GM12878 (cell line): ENCODE data around the gene PID1. TPM values are rescaled to one million over a fixed set of nuclear protein-coding genes. Genes with fewer than 3 reads are reported as not detected.

Experiments used
- ATAC-seq: fragments of 200-7000 bp; cut with Tn5 transposase; 3 replicates; pipeline ENCODE4 v1.9.1; 2020; ENCODE audit warnings: mild to moderate bottlenecking, moderate library complexity
- BruUV-seq: library from RNA; stranded (reverse); fragments of 400-500 nt; replicated peaks from 2 replicates; lab custom pipeline; 2021; lab: Mats Ljungman, UMichigan
- CTCF ChIA-PET: fragments of 300-600 bp; sonication (Branson Sonifier 250); formaldehyde crosslinking; extraction: SDS; loops from one replicate; lab custom pipeline; 2021; ENCODE audit warnings: inconsistent platforms; lab: Yijun Ruan, JAX
- POLR2A ChIA-PET: fragments of 350-600 bp; formaldehyde crosslinking; extraction: SDS; loops from one replicate; lab custom pipeline; 2021; ENCODE audit warnings: inconsistent platforms; lab: Charles Lee
- RAD21 ChIA-PET: fragments of 300-600 bp; sonication (Branson Sonifier 250); formaldehyde crosslinking; loops from one replicate; lab custom pipeline; 2023; ENCODE audit warnings: antibody characterized with exemption; ENCODE audit not compliant: unreplicated experiment; lab: Charles Lee
- SMC1A ChIA-PET: fragments of 300-600 bp; sonication (Branson Sonifier 250); formaldehyde crosslinking; loops from one replicate; lab custom pipeline; 2023; ENCODE audit not compliant: unreplicated experiment, uncharacterized antibody; lab: Charles Lee
- DNase-seq: peaks from one replicate; pipeline ENCODE4 v3.0.0-alpha.2; 2011; ENCODE audit warnings: low read depth, low spot score
- FAIRE-seq: peaks from 3 replicates; lab custom pipeline; 2011; peaks lifted over from hg19 to GRCh38; lab: Jason Lieb, UNC
- H2AFZ ChIP-seq: 2 replicates; pipeline ENCODE4 v1.6.0; 2011; ENCODE audit warnings: low read depth, low read length, control low read depth; ENCODE audit not compliant: control insufficient read depth
- H3K27ac ChIP-seq: 2 replicates; pipeline ENCODE4 v1.5.1; 2011; ENCODE audit warnings: control low read depth; ENCODE audit not compliant: control insufficient read depth, insufficient read depth
- H3K27me3 ChIP-seq, 2 experiments: replicated peaks in 1 of 2; 2 replicates each; pipeline versions ENCODE4 v1.6.0 to v1.6.1; 2011; ENCODE audit warnings: low read length in 1 of 2; ENCODE audit not compliant: control insufficient read depth in 2 of 2, insufficient read depth in 2 of 2
- H3K36me3 ChIP-seq, 2 experiments: 2 replicates each; pipeline ENCODE4 v1.5.1; 2011; ENCODE audit warnings: low read length in 1 of 2; ENCODE audit not compliant: control insufficient read depth in 2 of 2, insufficient read depth in 2 of 2
- H3K4me1 ChIP-seq: 2 replicates; pipeline ENCODE4 v1.6.1; 2011; ENCODE audit warnings: mild to moderate bottlenecking, low read length, moderate library complexity, mixed read lengths; ENCODE audit not compliant: control insufficient read depth, insufficient read depth
- H3K4me2 ChIP-seq: 2 replicates; pipeline ENCODE4 v1.6.0; 2011; ENCODE audit warnings: control low read depth; ENCODE audit not compliant: control insufficient read depth, insufficient read depth
- H3K4me3 ChIP-seq: fragments of 200-600 bp; sonication (generic); 2 replicates; pipeline ENCODE4 v1.5.1; 2016
- H3K79me2 ChIP-seq: 2 replicates; pipeline ENCODE4 v1.6.0; 2011; ENCODE audit warnings: low read length; ENCODE audit not compliant: control insufficient read depth, insufficient read depth
- H3K9ac ChIP-seq: 2 replicates; pipeline ENCODE4 v1.8.0; 2011; ENCODE audit warnings: low read length, control low read depth, mixed read lengths; ENCODE audit not compliant: control insufficient read depth, insufficient read depth
- H3K9me3 ChIP-seq: replicated peaks from 3 replicates; pipeline ENCODE4 v1.5.1; 2011; ENCODE audit warnings: mild to moderate bottlenecking, low read length; ENCODE audit not compliant: control insufficient read depth, insufficient read depth
- H4K20me1 ChIP-seq: 2 replicates; pipeline ENCODE4 v1.6.0; 2011; ENCODE audit not compliant: control insufficient read depth, insufficient read depth
- HDGF ChIP-seq: fragments of 450-650 bp; IDR thresholded peaks from 2 replicates; pipeline ENCODE4 v1.6.1; 2016; ENCODE audit warnings: antibody characterized with exemption
- NR2C2 ChIP-seq: IDR thresholded peaks from 2 replicates; pipeline ENCODE4 v1.6.1; 2011; ENCODE audit warnings: borderline replicate concordance, low read depth; ENCODE audit not compliant: control insufficient read depth, insufficient read length
- SRF ChIP-seq, 2 experiments: IDR thresholded peaks; 2 replicates each; pipeline ENCODE4 v1.6.1; 2011; ENCODE audit warnings: low read depth in 2 of 2, low read length in 2 of 2, mild to moderate bottlenecking in 1 of 2, moderate library complexity in 1 of 2
- TCF7 ChIP-seq: IDR thresholded peaks from 2 replicates; pipeline ENCODE4 v1.6.1; 2014; ENCODE audit warnings: antibody characterized with exemption, borderline replicate concordance
- whole genome bisulfite sequencing: methylation state at CpG from one replicate; pipeline ENCODE4 v1.1.6; 2016; ENCODE audit warnings: low lambda C conversion rate; ENCODE audit not compliant: insufficient replicate concordance, insufficient coverage; ENCODE audit errors: missing lambda C conversion rate; 5-methylcytosine and 5-hydroxymethylcytosine counted together
- in situ Hi-C: fragments of 300-500 bp; cut with MboI; formaldehyde crosslinking; loops from 9 replicates; pipeline ENCODE4 v1.14.3; 2018; ENCODE audit warnings: mixed read lengths
- intact Hi-C: fragments of 100-400 bp; cut with micrococcal nuclease; formaldehyde crosslinking; loops from one replicate; pipeline ENCODE4 v1.14.2; 2022; ENCODE audit not compliant: unreplicated experiment
- polyA plus RNA-seq, 11 experiments: library from polyadenylated mRNA; depleted of rRNA in 4 of 11; unstranded in 6 of 11; stranded (reverse) in 5 of 11; fragments of >200 nt; fragmentation: Nextera tagmentation in 4 of 11; fragmentation: Illumina TruSeq in 1 of 11; extraction: Ambion mirVana in 4 of 11; extraction: Trizol in 1 of 11; gene quantifications; 1 replicate in 1 of 11; 2 replicates in 10 of 11; pipeline versions ENCODE4 v1.2.1 to v1.2.3, GENCODE V29; 2011 to 2016; ENCODE audit warnings: inconsistent platforms in 2 of 11, missing spikeins in 2 of 11, low read depth in 1 of 11
- total RNA-seq, 4 experiments: library from RNA; depleted of rRNA in 3 of 4; stranded (reverse); fragments of >200 nt in 3 of 4; fragmentation: Illumina TruSeq in 1 of 4; extraction: Trizol in 1 of 4; gene quantifications; 2 replicates each; pipeline versions ENCODE4 v1.2.1 to v1.2.3, GENCODE V29; 2013 to 2021
- TF ChIP-seq, protein P1 (sequence below): IDR thresholded peaks from 2 replicates; pipeline ENCODE4 v1.6.1; 2012; ENCODE audit warnings: low read depth, low read length, improper control_type of control experiment
- TF ChIP-seq, protein P2 (sequence below): fragments of 450-650 bp; formaldehyde crosslinking; IDR thresholded peaks from 2 replicates; pipeline ENCODE4 v1.4.0; 2020; ENCODE audit warnings: mild to moderate bottlenecking, moderate library complexity

Gene PID1
- total and polyA plus RNA-seq, 10 of the 15 experiments (the other 5 are each of a cell fraction or from before 2014, with no cell fraction given): not detected

DNA sequence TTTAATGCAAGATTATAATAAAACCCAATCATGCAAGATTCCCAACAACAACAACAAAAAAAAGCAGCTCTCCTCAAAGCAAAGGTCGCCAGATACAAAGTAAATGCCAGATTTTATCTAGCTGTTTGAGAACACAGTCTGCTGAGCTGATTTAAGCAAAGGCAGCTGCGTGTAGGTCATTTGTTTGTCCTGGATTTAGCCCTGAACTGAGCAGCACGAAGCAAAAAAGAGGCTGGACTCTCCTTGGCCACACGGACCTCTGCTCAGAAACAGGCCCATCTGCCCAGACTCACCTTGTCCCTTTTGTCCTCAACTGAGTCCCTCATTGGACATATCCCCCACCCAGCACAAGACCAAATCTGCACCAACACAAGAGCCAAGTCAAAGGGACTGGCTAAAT lies 91.5 kb downstream of the PID1 start (continued):
- no peak for TF ChIP-seq SRF (IDR thresholded peaks at IDR 0.05; ENCODE audit: low read depth in 2 of 2, low read length in 2 of 2)
- TF ChIP-seq, all 136 proteins: peak for 0

DNA sequence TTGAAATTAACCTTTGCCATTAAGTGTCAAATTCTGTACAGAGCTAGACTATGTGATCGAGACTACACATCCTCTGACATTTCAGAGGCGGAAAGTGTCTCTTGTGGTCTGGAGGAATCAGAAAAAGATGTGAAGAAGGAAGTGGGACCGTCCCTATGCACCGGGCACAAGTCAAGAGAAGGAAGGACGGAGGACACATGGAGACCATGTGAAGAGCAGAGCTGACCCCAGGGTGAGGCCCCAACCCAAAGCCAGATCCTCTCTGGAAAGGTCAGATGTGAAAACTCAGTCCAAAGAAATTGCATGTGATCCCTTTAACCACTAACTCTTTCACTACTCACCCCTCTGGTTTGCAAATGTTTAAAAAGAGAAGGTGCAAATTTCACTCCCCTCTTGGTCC lies 92.4 kb downstream of the PID1 start:
- in situ Hi-C loops (no loop called here), intact Hi-C loops (no loop called here)
- FAIRE-seq (no peak), ATAC-seq (no peak), DNase-seq (no peak)
- Histone ChIP-seq H4K20me1 (no peaks in the 10 kb centered on the region), H3K79me2 (no peaks in the 10 kb centered on the region), H3K4me3 (no peak overlapping the region), H3K9me3 (no peaks in the 10 kb centered on the region), H2AFZ (no peak overlapping the region), H3K4me2 (no peak overlapping the region), H3K27ac (no peak overlapping the region), H3K4me1 (no peaks in the 10 kb centered on the region), H3K9ac (no peak overlapping the region), H3K27me3 (no peaks in the 10 kb centered on the region), H3K36me3 (no peaks in the 10 kb centered on the region)
- SMC1A ChIA-PET: interaction anchor here (1.3 kb wide), 1 partner anchor 10 kb away, joined by 4 read pairs; no protein-coding TSS in a partner anchor
- RAD21 ChIA-PET: no interaction called here
- CTCF ChIA-PET: no interaction called here
- WGBS: 27% methylated on average over 5 of the region's 5 CpGs
- TF ChIP-seq NR2C2 (no peak), TCF7 (no peak), HDGF (no peak), SRF (IDR thresholded peaks at IDR 0.05; ENCODE audit: low read depth in 2 of 2, low read length in 2 of 2) (no peak)
- TF ChIP-seq, protein P1, sequence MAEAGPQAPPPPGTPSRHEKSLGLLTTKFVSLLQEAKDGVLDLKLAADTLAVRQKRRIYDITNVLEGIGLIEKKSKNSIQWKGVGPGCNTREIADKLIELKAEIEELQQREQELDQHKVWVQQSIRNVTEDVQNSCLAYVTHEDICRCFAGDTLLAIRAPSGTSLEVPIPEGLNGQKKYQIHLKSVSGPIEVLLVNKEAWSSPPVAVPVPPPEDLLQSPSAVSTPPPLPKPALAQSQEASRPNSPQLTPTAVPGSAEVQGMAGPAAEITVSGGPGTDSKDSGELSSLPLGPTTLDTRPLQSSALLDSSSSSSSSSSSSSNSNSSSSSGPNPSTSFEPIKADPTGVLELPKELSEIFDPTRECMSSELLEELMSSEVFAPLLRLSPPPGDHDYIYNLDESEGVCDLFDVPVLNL: no peak
- TF ChIP-seq, protein P2, sequence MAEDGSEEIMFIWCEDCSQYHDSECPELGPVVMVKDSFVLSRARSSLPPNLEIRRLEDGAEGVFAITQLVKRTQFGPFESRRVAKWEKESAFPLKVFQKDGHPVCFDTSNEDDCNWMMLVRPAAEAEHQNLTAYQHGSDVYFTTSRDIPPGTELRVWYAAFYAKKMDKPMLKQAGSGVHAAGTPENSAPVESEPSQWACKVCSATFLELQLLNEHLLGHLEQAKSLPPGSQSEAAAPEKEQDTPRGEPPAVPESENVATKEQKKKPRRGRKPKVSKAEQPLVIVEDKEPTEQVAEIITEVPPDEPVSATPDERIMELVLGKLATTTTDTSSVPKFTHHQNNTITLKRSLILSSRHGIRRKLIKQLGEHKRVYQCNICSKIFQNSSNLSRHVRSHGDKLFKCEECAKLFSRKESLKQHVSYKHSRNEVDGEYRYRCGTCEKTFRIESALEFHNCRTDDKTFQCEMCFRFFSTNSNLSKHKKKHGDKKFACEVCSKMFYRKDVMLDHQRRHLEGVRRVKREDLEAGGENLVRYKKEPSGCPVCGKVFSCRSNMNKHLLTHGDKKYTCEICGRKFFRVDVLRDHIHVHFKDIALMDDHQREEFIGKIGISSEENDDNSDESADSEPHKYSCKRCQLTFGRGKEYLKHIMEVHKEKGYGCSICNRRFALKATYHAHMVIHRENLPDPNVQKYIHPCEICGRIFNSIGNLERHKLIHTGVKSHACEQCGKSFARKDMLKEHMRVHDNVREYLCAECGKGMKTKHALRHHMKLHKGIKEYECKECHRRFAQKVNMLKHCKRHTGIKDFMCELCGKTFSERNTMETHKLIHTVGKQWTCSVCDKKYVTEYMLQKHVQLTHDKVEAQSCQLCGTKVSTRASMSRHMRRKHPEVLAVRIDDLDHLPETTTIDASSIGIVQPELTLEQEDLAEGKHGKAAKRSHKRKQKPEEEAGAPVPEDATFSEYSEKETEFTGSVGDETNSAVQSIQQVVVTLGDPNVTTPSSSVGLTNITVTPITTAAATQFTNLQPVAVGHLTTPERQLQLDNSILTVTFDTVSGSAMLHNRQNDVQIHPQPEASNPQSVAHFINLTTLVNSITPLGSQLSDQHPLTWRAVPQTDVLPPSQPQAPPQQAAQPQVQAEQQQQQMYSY (CRISPR knock-in tag): no peak
- POLR2A ChIA-PET: no interaction called here
- BruUV-seq: no TSS peak
